Measurements from ENCODE around the gene MMEL1. TPM values are rescaled to one million over a fixed set of nuclear protein-coding genes. Genes with fewer than 3 reads are reported as not detected.

The MMEL1 gene
- total RNA-seq, 2 experiments from 2014 or later, result 0.58 TPM; not detected in 1

DNA sequence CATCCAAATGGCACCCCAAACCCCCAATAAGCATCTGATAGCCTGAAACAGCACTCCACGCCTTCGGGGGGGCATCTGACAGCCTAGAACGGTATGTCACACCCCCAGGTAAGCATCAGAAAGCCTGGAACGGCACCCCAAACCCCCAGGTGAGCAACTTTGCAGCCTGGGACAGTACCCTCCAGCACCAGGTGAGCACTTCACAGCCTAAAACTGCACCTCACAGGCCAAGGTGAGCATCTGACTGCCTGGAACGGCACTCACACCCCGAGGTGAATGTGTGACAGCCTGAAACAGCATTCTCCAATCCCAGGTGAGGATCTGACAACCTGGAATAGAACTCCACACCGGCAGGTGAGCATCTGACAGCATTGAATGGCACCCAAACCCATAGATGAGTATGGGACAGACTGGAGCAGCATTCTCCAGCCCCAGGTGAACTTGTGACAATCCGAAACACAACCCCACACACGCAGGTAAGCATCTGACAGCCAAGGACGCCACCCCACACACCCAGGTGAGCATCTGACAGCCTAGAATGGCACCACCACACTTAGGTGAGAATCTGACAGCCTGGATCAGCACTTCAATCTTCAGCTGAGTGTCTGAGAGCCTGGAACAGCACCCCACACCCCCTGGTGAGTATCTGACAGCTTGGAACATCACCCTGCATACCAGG lies 18.3 kb upstream of the MMEL1 start:
- ATAC-seq, result no peak
- H3K27me3 Mint-ChIP-seq, result peaks cover 11% of the 10 kb centered on the region
- peaks cover 10% of the 10 kb centered on the region for H3K9me3 Mint-ChIP-seq (ENCODE audit: low read depth)
- H3K4me3 Mint-ChIP-seq, result no peak overlapping the region
- no peak overlapping the region for H3K27ac Mint-ChIP-seq
- DNase-seq, result peak; percentile 21
- CTCF ChIA-PET, result no interaction called here
- H3K36me3 Mint-ChIP-seq, result peaks cover 8% of the 10 kb centered on the region
- no peaks in the 10 kb centered on the region for H3K4me1 Mint-ChIP-seq

DNA sequence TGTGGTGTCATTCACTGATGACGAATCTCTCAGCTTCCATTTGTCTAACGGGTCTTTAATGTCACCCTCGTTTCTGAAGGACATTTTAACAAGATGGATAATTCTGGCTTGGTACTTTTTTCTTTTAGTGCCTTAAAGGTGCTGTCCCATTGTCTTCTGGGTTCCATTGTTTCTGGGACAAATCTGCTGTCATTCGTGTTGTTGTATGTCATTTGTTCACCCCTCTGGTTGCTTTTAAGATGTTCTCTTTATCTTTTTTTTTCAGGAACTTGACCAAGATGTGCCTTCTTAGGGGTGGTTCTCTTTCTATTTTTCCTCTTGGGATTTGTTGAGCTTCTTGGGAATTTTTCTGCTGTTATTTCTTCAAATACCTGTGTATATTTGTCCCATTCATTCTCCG lies 14.0 kb upstream of the MMEL1 start:
- Mint-ChIP-seq H3K27ac (no peak overlapping the region), H3K9me3 (ENCODE audit: low read depth) (peaks cover 10% of the 10 kb centered on the region), H3K36me3 (peaks cover 8% of the 10 kb centered on the region), H3K4me3 (no peak overlapping the region), H3K27me3 (peaks cover 3% of the 10 kb centered on the region), H3K4me1 (peaks cover 10% of the 10 kb centered on the region)
- ATAC-seq, result no peak
- DNase-seq, result no peak
- CTCF ChIA-PET, result interaction anchor here (1.2 kb wide), 1 partner anchor 91 kb away, joined by 3 read pairs; the partner anchor contains the start of gene TNFRSF14

DNA sequence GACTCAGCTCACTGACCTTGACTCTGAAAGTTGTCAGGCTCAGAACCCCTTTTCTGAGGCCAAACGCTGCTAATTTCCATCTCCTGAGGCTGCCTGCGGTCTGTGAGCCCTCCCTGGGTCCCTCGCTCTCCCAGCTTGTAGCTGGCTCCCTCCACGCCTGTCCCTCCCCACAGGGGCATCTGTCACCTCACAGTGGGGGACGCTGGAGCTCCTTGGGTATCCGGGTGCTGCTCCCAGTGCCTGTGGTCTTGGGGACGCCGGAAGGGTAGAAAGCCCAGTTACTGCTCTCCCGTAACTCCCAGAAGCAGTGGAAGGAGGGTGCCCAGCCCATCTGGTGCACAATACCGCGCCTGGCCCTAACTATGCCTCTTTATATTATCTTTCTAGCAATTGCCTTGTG lies 13.0 kb upstream of the MMEL1 start:
- CTCF ChIA-PET, result no interaction called here

DNA sequence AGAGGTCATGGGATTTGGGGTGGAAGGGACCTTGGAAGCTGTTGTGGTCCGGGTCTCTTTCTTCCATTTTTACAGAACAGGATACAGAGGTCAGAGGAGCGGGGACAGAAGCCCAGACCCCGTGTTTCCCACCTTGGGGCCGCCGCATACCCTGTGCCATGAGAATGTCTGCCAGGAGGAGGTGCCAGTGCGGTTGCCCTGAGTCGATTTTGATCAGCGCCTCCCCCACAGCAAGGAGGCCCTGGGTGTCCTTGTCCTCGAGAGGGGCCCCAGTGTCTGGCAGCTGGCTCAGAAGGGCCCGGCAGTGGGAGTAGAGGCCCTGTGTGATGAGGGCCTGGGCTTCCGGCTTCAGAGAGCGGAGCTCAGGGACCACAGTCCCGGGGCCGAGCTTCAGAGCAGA lies 12.3 kb upstream of the MMEL1 start:
- peaks cover 10% of the 10 kb centered on the region for H3K4me1 Mint-ChIP-seq
- H3K27ac Mint-ChIP-seq, result no peak overlapping the region
- CTCF ChIA-PET, result no interaction called here
- ATAC-seq, result no peak
- no peak for DNase-seq
- no peak overlapping the region for H3K4me3 Mint-ChIP-seq
- peaks cover 8% of the 10 kb centered on the region for H3K36me3 Mint-ChIP-seq
- H3K9me3 Mint-ChIP-seq (ENCODE audit: low read depth), result peaks cover 10% of the 10 kb centered on the region
- peaks cover 3% of the 10 kb centered on the region for H3K27me3 Mint-ChIP-seq

More for the DNA sequence above, 13.0 kb upstream of the MMEL1 start:
- Mint-ChIP-seq H3K27ac (no peak overlapping the region), H3K4me3 (no peak overlapping the region), H3K4me1 (peaks cover 10% of the 10 kb centered on the region), H3K36me3 (peaks cover 8% of the 10 kb centered on the region), H3K9me3 (ENCODE audit: low read depth) (peaks cover 10% of the 10 kb centered on the region), H3K27me3 (peaks cover 3% of the 10 kb centered on the region)
- ATAC-seq (no peak), DNase-seq (no peak)

DNA sequence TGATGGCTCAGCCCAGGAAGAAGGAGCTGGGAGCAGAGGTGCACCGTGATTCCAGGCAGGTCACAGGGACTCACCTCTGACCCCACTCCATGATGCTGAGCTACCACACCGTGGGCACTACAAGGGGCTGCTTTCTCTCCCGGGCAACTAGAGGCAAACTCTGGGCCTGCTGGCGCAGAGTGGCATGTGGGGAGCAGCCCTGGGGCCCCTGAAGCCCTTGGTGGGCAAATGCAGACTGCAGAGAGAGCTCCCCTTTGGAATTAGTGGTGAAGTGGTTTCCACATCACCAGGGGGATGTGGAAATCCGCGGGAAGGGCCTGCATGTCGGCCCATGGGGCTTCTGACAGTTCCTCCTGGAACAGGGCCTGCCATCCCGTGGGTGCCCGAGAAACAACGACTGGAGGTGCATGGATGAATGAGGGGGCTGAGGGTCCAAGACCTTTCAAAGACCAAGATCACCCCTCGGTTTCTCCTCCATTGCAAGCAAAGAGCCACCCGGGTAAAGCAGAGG lies 11.8 kb upstream of the MMEL1 start:
- Mint-ChIP-seq H3K27me3 (peaks cover 3% of the 10 kb centered on the region), H3K4me3 (no peak overlapping the region), H3K36me3 (peaks cover 8% of the 10 kb centered on the region), H3K27ac (no peak overlapping the region), H3K9me3 (ENCODE audit: low read depth) (peaks cover 10% of the 10 kb centered on the region), H3K4me1 (peaks cover 10% of the 10 kb centered on the region)
- CTCF ChIA-PET, result no interaction called here
- peak; percentile 28 for DNase-seq
- no peak for ATAC-seq

DNA sequence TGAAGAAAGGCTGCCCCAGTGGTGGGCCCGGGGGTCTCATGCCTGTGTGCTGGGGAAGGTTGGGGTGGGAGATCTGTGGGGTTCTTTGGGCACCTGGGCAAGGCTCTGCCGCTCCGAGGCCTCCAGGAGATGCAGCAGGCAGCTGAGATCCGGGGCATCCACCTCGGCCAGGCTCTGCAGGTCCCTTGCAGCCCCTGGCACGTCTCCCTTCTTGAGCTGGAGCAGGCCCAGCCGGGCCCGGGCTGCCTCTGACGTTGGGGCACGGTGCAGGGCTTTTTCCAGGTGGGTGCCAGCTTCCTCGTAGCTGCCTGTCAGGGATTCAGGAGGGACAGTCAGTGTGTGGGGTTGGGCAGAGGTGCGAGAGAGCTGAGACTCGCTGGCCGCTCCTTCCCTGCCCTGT lies 11.4 kb upstream of the MMEL1 start:
- CTCF ChIA-PET, result interaction anchor here (1.2 kb wide), 1 partner anchor 229 kb away, joined by 3 read pairs; no protein-coding TSS in a partner anchor
- Mint-ChIP-seq H3K9me3 (ENCODE audit: low read depth) (peaks cover 10% of the 10 kb centered on the region), H3K36me3 (peaks cover 8% of the 10 kb centered on the region), H3K27me3 (peaks cover 3% of the 10 kb centered on the region), H3K4me1 (peaks cover 10% of the 10 kb centered on the region), H3K4me3 (no peak overlapping the region), H3K27ac (no peak overlapping the region)
- no peak for ATAC-seq
- DNase-seq, result peak; percentile 40

DNA sequence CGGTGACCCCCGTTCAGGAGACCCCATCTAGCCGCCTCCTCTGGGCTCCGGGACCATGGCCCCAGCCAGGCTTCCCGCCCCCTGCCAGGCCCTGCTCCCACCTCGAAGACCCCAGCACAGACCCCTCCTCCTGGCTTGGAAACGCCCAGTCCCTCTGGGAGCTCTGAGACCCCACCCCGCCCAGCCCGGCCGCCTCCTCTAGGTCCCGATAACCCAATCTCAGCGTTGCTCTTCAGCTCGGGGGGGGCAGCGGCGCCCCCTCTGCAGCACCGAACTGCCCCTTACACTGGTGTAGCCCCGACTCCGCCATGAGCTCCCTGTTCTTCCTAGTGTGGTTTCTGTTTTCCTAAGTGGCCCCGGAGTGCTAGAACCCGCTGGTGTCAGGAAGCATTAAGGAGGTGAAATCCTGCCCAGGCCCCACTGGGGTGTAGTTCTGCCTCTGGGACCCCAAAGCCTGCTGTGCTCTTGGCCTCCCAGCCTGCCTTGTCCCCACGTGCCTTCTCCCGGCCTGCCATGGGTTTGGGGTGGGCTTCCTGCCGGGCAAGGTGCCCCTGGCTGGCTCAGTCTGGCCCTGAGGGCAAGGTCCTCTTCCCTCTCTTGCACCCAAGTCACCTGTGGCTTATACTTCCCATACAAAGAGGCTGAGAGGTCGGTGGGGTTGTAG lies 10.7 kb upstream of the MMEL1 start:
- Mint-ChIP-seq H3K4me3 (no peak overlapping the region), H3K4me1 (peaks cover 10% of the 10 kb centered on the region), H3K36me3 (peaks cover 8% of the 10 kb centered on the region), H3K27me3 (peaks cover 3% of the 10 kb centered on the region), H3K27ac (no peak overlapping the region), H3K9me3 (ENCODE audit: low read depth) (peaks cover 10% of the 10 kb centered on the region)
- ATAC-seq (no peak), DNase-seq (no peak)
- CTCF ChIA-PET, result interaction anchor here (0.8 to 1.2 kb wide), 2 partner anchors 89 to 228 kb away, joined by 3 read pairs; no protein-coding TSS in a partner anchor

DNA sequence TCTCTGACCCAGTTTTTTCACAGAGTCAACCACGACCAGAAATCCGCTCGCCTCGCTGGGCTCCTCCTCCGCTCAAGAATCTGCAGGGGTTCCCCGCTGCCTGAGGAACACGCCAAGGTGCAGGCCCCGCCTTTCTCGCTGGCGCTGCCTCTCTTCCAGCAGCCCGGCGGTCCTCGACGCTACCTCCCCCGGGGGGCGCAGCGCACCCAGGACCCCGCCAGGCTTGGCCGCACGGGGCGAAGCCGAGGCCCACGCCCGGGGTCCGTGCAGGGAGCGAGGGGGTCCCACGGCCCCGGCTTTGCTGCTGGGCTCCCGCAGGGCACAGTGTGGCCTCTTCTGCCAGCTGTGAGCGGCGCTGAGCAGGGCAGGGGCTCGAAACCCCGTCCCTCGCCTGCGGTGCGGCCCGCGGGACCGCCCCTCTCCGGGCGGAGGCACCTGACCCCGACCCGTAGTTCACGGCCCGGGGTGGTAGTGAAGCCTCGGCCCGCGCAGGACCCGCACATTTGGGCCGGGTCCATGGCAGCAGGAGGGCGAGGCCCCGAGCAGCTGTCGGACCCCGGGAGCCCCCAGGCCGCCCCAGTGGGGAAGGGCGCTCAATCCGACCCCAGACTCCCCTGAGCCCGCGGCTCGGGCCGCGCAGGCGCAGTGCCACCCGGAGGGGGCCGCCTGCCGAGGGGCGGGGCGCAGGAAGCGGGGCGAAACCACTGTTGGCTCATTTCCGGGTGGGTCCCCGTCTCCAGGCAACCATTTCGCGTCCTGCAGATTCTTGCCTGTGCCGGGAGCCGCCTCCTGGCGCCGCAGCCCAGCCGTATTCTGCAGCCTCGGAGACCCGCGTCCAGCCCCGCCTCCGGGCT lies 10.0 kb upstream of the MMEL1 start:
- DNase-seq (peak; percentile 97), ATAC-seq (peak; percentile 82)
- H3K27me3 Mint-ChIP-seq, result peaks cover 2% of the 10 kb centered on the region
- H3K9me3 Mint-ChIP-seq (ENCODE audit: low read depth), result peaks cover 7% of the 10 kb centered on the region
- H3K27ac Mint-ChIP-seq, result peak overlapping the region; percentile 85
- CTCF ChIA-PET, result interaction anchor here (0.6 to 1.2 kb wide), 3 partner anchors 88 to 453 kb away, joined by 3 read pairs; no protein-coding TSS in a partner anchor
- H3K4me1 Mint-ChIP-seq, result peaks cover 10% of the 10 kb centered on the region
- peak overlapping the region; percentile 80 for H3K4me3 Mint-ChIP-seq
- H3K36me3 Mint-ChIP-seq, result peaks cover 6% of the 10 kb centered on the region

DNA sequence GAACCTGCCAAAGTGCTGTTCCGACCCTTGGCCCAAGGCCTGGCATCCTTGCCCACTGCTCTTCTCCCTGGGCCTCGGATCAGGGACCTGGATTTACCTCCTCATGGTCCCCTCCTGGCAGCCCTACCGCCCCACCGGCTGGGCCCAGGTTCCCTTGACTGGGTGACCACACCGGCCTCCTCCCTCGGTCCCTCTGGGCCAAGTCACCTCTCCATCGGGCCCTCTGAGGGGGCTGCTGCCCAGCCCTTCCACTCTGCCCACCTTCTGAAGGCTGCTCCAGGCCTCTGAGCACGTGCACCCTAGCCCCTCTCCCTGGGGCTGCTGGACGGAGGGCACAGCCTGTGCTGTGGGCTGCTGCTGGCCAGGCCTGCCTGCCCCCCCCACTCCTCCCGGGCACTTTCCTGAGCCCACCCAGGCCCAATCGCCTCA lies 9.3 kb upstream of the MMEL1 start:
- H3K9me3 Mint-ChIP-seq (ENCODE audit: low read depth), result peaks cover 4% of the 10 kb centered on the region
- ATAC-seq (peak; percentile 9), DNase-seq (no peak)
- CTCF ChIA-PET, result interaction anchor here (0.6 kb wide), 1 partner anchor 453 kb away, joined by 3 read pairs; no protein-coding TSS in a partner anchor
- H3K27me3 Mint-ChIP-seq, result no peaks in the 10 kb centered on the region
- H3K4me1 Mint-ChIP-seq, result peaks cover 10% of the 10 kb centered on the region
- H3K36me3 Mint-ChIP-seq, result peaks cover 4% of the 10 kb centered on the region
- H3K27ac Mint-ChIP-seq, result peak overlapping the region; percentile 85
- H3K4me3 Mint-ChIP-seq, result peak overlapping the region; percentile 80

DNA sequence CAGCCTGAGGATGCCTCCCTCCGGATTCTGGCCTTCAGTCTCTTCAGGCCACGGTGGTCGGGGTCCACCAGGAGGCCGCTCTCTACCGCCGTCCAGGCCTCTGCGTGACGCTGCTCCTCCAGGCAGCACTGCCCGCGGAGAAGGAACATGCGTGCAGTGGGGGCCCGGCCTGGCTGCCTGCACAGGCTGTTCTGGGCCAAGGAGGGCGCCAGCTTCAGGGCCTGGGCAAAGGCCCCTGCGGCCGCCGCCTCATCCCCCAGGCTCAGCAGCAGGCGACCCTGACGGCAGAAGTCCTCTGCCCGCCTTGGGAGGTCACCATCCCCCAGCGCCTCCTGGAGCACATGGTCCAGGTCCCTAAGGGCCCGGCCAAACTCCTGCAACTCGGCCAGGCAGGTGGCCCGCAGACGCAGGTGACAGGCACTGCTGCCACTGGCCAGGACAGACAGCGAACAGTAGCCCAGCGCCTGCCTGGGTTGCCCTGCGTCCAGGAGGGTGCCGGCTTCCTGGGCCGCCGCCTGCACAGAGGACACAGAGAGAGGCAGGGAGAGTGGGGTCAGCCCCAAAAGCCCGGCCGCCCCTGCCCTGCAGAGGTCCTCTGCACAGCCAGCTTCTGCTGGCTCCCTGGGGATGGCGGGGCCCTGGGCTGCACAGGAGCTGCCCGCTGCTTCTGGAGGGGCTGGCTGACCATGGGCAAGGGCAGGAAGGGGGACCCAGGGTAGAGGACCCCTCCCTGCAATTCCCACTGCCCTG lies 8.7 kb upstream of the MMEL1 start:
- H3K36me3 Mint-ChIP-seq, result no peaks in the 10 kb centered on the region
- CTCF ChIA-PET, result interaction anchor here (1.2 kb wide), 1 partner anchor 86 kb away, joined by 3 read pairs; the partner anchor contains the start of gene TNFRSF14
- peaks cover 2% of the 10 kb centered on the region for H3K9me3 Mint-ChIP-seq (ENCODE audit: low read depth)
- DNase-seq (peak; percentile 37), ATAC-seq (no peak)
- no peaks in the 10 kb centered on the region for H3K27me3 Mint-ChIP-seq
- H3K27ac Mint-ChIP-seq, result no peak overlapping the region
- no peak overlapping the region for H3K4me3 Mint-ChIP-seq
- H3K4me1 Mint-ChIP-seq, result peaks cover 10% of the 10 kb centered on the region

DNA sequence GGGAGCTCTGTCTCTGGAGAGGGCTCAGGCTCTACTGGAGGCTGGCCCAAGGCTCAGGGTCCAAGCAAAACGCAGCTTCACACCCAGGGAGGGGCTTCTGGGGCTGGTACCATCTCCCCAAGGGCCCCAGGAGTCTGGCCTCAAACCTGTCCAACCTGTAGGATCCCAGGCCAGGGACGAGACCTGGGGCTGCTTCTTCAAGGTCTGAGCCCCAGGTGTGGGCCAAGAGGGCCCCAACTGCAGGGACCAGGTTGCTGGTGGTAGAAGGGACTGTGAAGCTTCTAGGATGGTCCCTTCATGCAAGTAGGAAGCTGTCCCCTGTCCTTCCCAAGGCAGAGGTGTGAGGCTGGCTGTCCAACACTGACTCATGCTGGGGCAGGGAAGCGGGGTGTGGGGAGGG lies 7.8 kb upstream of the MMEL1 start:
- Mint-ChIP-seq H3K9me3 (ENCODE audit: low read depth) (peaks cover 7% of the 10 kb centered on the region), H3K27ac (no peak overlapping the region), H3K27me3 (no peaks in the 10 kb centered on the region), H3K4me1 (peaks cover 10% of the 10 kb centered on the region), H3K4me3 (no peak overlapping the region), H3K36me3 (no peaks in the 10 kb centered on the region)
- CTCF ChIA-PET, result interaction anchor here (1.2 kb wide), 1 partner anchor 85 kb away, joined by 3 read pairs; the partner anchor contains the start of gene TNFRSF14
- no peak for ATAC-seq
- no peak for DNase-seq

Measured in activated CD8-positive, alpha-beta memory T cell treated with anti-CD3 and anti-CD28 coated beads, Interleukin-2, amount 10 ng/mL, durations not matched to agents 7 days and 5 days (primary cell).